Measurements from ENCODE around the gene ARHGAP6. TPM values are rescaled to one million over a fixed set of nuclear protein-coding genes. Genes with fewer than 3 reads are reported as not detected.

Gene ARHGAP6
- polyA plus RNA-seq, 3 donors: 0.31 to 1.1 (median 0.40) TPM

DNA sequence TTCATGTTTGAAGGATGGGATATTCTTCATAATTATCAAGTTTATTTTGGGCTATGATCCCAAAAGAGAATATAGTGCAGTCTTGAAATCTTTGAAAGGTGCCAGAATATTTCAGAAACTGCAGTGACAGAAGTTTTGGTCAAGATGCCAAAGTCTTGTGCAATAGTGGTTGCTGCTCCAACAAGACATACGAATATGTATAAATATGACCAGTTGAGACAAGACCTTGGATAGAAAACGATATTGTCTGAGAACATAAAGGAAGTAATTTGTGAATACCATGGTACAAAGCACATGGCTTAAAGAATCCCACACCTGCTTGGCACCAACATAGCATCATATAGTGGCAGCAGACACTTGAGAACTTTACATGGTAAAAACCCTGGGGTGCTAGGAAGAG, 421.1 kb downstream of the ARHGAP6 start:
- TF ChIP-seq, protein P1, sequence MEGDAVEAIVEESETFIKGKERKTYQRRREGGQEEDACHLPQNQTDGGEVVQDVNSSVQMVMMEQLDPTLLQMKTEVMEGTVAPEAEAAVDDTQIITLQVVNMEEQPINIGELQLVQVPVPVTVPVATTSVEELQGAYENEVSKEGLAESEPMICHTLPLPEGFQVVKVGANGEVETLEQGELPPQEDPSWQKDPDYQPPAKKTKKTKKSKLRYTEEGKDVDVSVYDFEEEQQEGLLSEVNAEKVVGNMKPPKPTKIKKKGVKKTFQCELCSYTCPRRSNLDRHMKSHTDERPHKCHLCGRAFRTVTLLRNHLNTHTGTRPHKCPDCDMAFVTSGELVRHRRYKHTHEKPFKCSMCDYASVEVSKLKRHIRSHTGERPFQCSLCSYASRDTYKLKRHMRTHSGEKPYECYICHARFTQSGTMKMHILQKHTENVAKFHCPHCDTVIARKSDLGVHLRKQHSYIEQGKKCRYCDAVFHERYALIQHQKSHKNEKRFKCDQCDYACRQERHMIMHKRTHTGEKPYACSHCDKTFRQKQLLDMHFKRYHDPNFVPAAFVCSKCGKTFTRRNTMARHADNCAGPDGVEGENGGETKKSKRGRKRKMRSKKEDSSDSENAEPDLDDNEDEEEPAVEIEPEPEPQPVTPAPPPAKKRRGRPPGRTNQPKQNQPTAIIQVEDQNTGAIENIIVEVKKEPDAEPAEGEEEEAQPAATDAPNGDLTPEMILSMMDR (IDR thresholded peaks at IDR 0.05): no peak
- Histone ChIP-seq H3K27ac (ENCODE audit: low read depth in 1 of 2, low read length in 2 of 2) (no peak overlapping the region), H3K27me3 (ENCODE audit: control insufficient read depth in 2 of 2, insufficient read depth in 2 of 2, low read length in 2 of 2) (no peaks in the 10 kb centered on the region), H2AFZ (ENCODE audit: insufficient read depth, low read depth, low read length, poor library complexity, severe bottlenecking) (no peak overlapping the region), H4K20me1 (ENCODE audit: insufficient read depth, low read length) (no peaks in the 10 kb centered on the region), H3K9ac (ENCODE audit: insufficient read depth, low read length, poor library complexity, severe bottlenecking) (no peak overlapping the region), H3K79me2 (ENCODE audit: insufficient read depth, low read length) (no peaks in the 10 kb centered on the region), H3K36me3 (replicated peaks in 1 of 2; ENCODE audit: control insufficient read depth in 1 of 2, insufficient read depth in 2 of 2, low read length in 2 of 2) (no peaks in the 10 kb centered on the region), H3K4me1 (ENCODE audit: control insufficient read depth in 1 of 2, insufficient read depth in 2 of 2, low read length in 2 of 2) (no peaks in the 10 kb centered on the region), H3K9me3 (replicated peaks in 1 of 2; ENCODE audit: control insufficient read depth in 1 of 2, insufficient read depth in 1 of 2, low read length in 2 of 2) (no peaks in the 10 kb centered on the region), H3K4me2 (replicated peaks; ENCODE audit: extremely low read depth, low read length, poor library complexity, severe bottlenecking) (no peak overlapping the region), H3K4me3 (replicated peaks in 1 of 3; ENCODE audit: low read depth in 2 of 3, low read length in 3 of 3) (no peak overlapping the region)
- Mint-ChIP-seq H3K9me3 (no peaks in the 10 kb centered on the region), H3K4me1 (no peaks in the 10 kb centered on the region), H3K36me3 (no peaks in the 10 kb centered on the region), H3K27me3 (ENCODE audit: low read depth in 3 of 3) (no peaks in the 10 kb centered on the region), H3K27ac (no peak overlapping the region), H3K4me3 (no peak overlapping the region)
- no peak for DNase-seq
- no CpG with 5 or more reads among the region's 2 CpGs for WGBS (ENCODE audit: insufficient coverage)
- intact Hi-C loops (cut with micrococcal nuclease): no loop called here

DNA sequence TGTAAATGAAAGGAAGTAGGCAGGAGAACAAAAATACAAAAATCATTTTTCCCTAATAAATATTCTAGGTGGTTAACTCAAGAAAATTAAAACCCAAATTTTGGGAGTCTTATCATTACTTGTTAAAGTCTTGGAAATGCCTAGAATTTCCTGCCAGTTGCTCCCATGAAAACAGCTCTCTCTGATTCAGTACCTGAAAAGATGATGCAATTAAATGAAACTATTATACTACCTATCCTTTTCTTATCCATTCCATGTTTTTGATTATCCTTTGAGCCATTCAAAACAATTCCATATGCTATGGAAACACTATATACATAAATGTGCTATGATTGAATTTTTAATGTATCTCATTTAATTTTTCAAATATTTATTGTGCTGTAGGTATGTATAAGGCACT, 423.0 kb downstream of the ARHGAP6 start:
- Histone ChIP-seq H3K27me3 (ENCODE audit: control insufficient read depth in 2 of 2, insufficient read depth in 2 of 2, low read length in 2 of 2) (no peaks in the 10 kb centered on the region), H3K36me3 (replicated peaks in 1 of 2; ENCODE audit: control insufficient read depth in 1 of 2, insufficient read depth in 2 of 2, low read length in 2 of 2) (no peaks in the 10 kb centered on the region), H4K20me1 (ENCODE audit: insufficient read depth, low read length) (no peaks in the 10 kb centered on the region), H3K27ac (ENCODE audit: low read depth in 1 of 2, low read length in 2 of 2) (no peak overlapping the region), H3K9me3 (replicated peaks in 1 of 2; ENCODE audit: control insufficient read depth in 1 of 2, insufficient read depth in 1 of 2, low read length in 2 of 2) (no peaks in the 10 kb centered on the region), H3K4me1 (ENCODE audit: control insufficient read depth in 1 of 2, insufficient read depth in 2 of 2, low read length in 2 of 2) (no peaks in the 10 kb centered on the region), H2AFZ (ENCODE audit: insufficient read depth, low read depth, low read length, poor library complexity, severe bottlenecking) (no peak overlapping the region), H3K79me2 (ENCODE audit: insufficient read depth, low read length) (no peaks in the 10 kb centered on the region), H3K4me2 (replicated peaks; ENCODE audit: extremely low read depth, low read length, poor library complexity, severe bottlenecking) (no peak overlapping the region), H3K9ac (ENCODE audit: insufficient read depth, low read length, poor library complexity, severe bottlenecking) (no peak overlapping the region), H3K4me3 (replicated peaks in 1 of 3; ENCODE audit: low read depth in 2 of 3, low read length in 3 of 3) (no peak overlapping the region)
- TF ChIP-seq, protein P1 (IDR thresholded peaks at IDR 0.05): no peak
- no peaks in the 10 kb centered on the region for H3K4me1 Mint-ChIP-seq
- H3K36me3 Mint-ChIP-seq: no peaks in the 10 kb centered on the region
- H3K9me3 Mint-ChIP-seq: no peaks in the 10 kb centered on the region
- DNase-seq: no peak
- H3K27ac Mint-ChIP-seq: no peak overlapping the region
- no peaks in the 10 kb centered on the region for H3K27me3 Mint-ChIP-seq (ENCODE audit: low read depth in 3 of 3)
- intact Hi-C loops (cut with micrococcal nuclease): no loop called here
- H3K4me3 Mint-ChIP-seq: no peak overlapping the region
